ENCODE data around the gene IQGAP2. TPM values are rescaled to one million over a fixed set of nuclear protein-coding genes. Genes with fewer than 3 reads are reported as not detected.
A peak's percentile ranks its signal among the peaks of the same experiment; 100 is the strongest.

IQGAP2 gene
- total RNA-seq, 1 donor from 2014 or later, result 1.3 TPM

GRCh38 chr5:76391014-76391413, 12.1 kb upstream of the IQGAP2 start:
- no peak for TF ChIP-seq CTCF (conservative IDR thresholded peaks at IDR 0.05; ENCODE audit: low read depth, low read length)
- DNase-seq (ENCODE audit: low read depth), result no peak
- no peak overlapping the region for H3K4me3 ChIP-seq (ENCODE audit: low read depth, low read length)

GRCh38 chr5:76393035-76393680, 9.9 kb upstream of the IQGAP2 start:
- no peak for TF ChIP-seq CTCF (conservative IDR thresholded peaks at IDR 0.05; ENCODE audit: low read depth, low read length)
- no peak overlapping the region for H3K4me3 ChIP-seq (ENCODE audit: low read depth, low read length)
- no peak for DNase-seq (ENCODE audit: low read depth)

- H3K4me3 ChIP-seq (ENCODE audit: low read depth, low read length), result no peak overlapping the region
- TF ChIP-seq CTCF (conservative IDR thresholded peaks at IDR 0.05; ENCODE audit: low read depth, low read length), result no peak
- no peak for DNase-seq (ENCODE audit: low read depth)
These were observed 5.9 kb upstream of the IQGAP2 start for GRCh38 chr5:76397200-76397599.

DNA sequence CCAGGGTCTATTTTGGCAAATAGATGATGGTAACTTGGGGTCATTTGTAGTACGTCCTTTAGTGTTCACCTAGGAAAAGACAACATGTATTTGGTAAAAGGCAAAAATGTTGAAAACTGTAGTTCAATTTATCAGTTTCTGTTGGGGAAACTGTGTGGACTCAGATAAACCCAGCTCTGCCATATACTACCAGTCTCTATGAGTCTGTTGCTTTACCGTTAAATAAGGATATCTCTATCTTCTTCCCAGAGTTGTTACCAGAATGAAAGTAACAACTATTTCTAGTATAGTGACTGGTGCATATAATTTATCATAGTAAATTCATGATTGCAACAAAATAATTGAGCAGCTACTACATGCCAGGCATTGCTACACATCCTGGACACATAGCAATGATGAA, 3.8 kb upstream of the IQGAP2 start:
- TF ChIP-seq CTCF (conservative IDR thresholded peaks at IDR 0.05; ENCODE audit: low read depth, low read length), result no peak
- DNase-seq (ENCODE audit: low read depth), result no peak

DNA sequence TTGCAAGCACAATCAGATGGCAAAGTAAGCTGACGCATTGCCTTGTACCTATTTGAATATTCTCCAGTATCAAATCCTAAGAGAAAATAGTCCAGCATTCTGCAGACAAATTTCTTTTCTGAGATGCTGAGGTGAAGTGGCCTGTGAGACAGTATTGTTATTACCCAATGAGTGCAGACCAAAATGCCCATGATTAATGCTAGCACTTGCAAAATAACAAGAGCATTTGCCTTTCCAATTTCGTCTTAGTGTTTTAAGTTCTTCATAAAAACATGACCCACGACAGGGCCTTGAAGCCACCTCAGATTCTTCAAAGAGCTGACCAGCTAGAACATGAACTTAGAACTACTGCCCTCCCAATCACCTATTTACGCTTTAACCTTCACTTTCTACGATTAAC, 2.6 kb upstream of the IQGAP2 start:
- no peak for TF ChIP-seq CTCF (conservative IDR thresholded peaks at IDR 0.05; ENCODE audit: low read depth, low read length)
- H3K4me3 ChIP-seq (ENCODE audit: low read depth, low read length), result no peak overlapping the region
- DNase-seq (ENCODE audit: low read depth), result no peak

More for the DNA sequence above, 3.8 kb upstream of the IQGAP2 start:
- no peak overlapping the region for H3K4me3 ChIP-seq (ENCODE audit: low read depth, low read length)

- TF ChIP-seq CTCF (conservative IDR thresholded peaks at IDR 0.05; ENCODE audit: low read depth, low read length), result no peak
These were observed 1.3 kb upstream of the IQGAP2 start for GRCh38 chr5:76401801-76402250.

DNA sequence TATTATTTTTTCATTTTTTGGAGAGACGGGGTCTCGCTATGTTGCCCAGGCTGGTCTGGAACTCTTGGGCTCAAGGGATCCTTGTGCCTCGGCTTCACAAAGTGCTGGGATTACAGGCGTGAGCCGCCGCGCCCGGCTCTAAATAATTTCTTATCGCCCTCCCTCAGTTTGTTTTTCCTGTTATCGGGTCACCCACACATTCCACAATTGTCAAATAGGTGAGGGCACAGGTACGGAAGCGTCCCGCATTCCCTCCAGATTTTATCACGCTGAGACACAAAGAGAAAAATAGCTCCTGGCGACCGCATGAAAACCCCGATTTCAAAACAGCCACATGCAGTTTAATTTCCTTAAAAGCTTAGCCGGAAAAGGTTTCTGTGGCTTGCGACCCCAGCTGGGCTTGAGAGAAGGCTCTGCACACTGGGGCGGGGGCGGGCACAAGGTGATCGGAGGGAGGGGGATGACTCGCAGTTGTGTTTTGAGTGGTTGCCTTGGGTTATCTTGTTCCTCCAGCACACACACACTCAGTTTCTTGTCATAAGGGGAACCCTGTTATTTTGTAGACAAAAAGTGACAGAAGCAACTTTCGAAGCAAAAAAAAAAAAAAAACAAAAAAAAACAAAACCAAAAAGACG, 717 bp upstream of the IQGAP2 start:
- no peak for DNase-seq (ENCODE audit: low read depth)
- no peak for TF ChIP-seq CTCF (conservative IDR thresholded peaks at IDR 0.05; ENCODE audit: low read depth, low read length)

More at GRCh38 chr5:76401801-76402250, 1.3 kb upstream of the IQGAP2 start:
- H3K4me3 ChIP-seq (ENCODE audit: low read depth, low read length), result no peak overlapping the region
- no peak for DNase-seq (ENCODE audit: low read depth)

More for the DNA sequence above, 717 bp upstream of the IQGAP2 start:
- peak overlapping the region; percentile 63 for H3K4me3 ChIP-seq (ENCODE audit: low read depth, low read length)
